Measurements from ENCODE around the gene BTN3A1. TPM values are rescaled to one million over a fixed set of nuclear protein-coding genes. Genes with fewer than 3 reads are reported as not detected.

The BTN3A1 gene
- total RNA-seq, 1 experiment from 2014 or later = 9.0 TPM

DNA sequence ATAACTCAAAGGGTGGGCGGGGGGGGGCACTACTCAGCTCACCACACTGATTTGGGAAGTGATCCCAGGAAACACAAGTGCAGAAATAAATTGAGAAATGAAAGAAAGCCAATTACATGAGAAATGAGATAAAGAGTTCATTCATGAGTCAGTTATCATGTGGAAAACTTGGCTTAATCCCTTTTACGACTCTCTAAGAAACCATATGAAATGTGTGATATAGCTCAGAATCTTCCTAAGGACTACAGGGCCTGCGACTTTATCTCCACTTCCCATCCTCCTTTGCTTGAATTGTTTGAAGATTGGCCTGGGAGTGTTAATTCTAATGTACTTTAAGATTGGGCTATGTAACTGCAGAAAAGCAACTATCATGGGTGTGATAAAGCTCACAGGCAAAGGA, 22.8 kb upstream of the BTN3A1 start:
- Histone ChIP-seq H3K4me2 (ENCODE audit: low read length) (no peak overlapping the region), H3K79me2 (ENCODE audit: insufficient read depth, low read length) (no peaks in the 10 kb centered on the region), H4K20me1 (ENCODE audit: insufficient read depth) (no peaks in the 10 kb centered on the region), H3K27ac (ENCODE audit: low read depth, low read length) (no peak overlapping the region), H3K9ac (ENCODE audit: low read length) (no peak overlapping the region), H3K36me3 (ENCODE audit: control insufficient read depth in 1 of 2, insufficient read depth in 2 of 2, low read length in 2 of 2) (no peaks in the 10 kb centered on the region), H2AFZ (ENCODE audit: low read depth, low read length, poor library complexity, severe bottlenecking) (no peak overlapping the region), H3K9me2 (ENCODE audit: insufficient read depth) (no peaks in the 10 kb centered on the region), H3K9me3 (ENCODE audit: control insufficient read depth in 1 of 2, insufficient read depth in 1 of 2, low read depth in 1 of 2, low read length in 2 of 2) (no peaks in the 10 kb centered on the region), H3K27me3 (ENCODE audit: insufficient read depth, low read length) (no peaks in the 10 kb centered on the region), H3K4me3 (replicated peaks in 1 of 2; ENCODE audit: low read depth in 1 of 2, low read length in 2 of 2) (no peak overlapping the region), H3K4me1 (ENCODE audit: control insufficient read depth in 1 of 2, insufficient read depth in 2 of 2, low read length in 2 of 2) (peaks cover 7 to 10% of the 10 kb centered on the region in 2 experiments)
- intact Hi-C loops (cut with micrococcal nuclease) = no loop called here
- no TSS peak for BruUV-seq (replicated peaks)
- no peak for ATAC-seq
- POLR2A ChIA-PET = no interaction called here
- CTCF ChIA-PET = no interaction called here
- DNase-seq (ENCODE audit: low read depth, low spot score) = no peak
- RAD21 ChIA-PET (ENCODE audit: low non-redundant PET in 1 of 2, low total read pairs in 2 of 2, uncharacterized antibody in 2 of 2, unreplicated experiment in 2 of 2) = no interaction called here
- TF ChIP-seq CBX3 (IDR thresholded peaks at IDR 0.05; ENCODE audit: low read depth) (no peak), CEBPB (IDR thresholded peaks at IDR 0.05; ENCODE audit: low read depth) (no peak), SP1 (IDR thresholded peaks at IDR 0.05; ENCODE audit: low read depth) (no peak), SIN3A (IDR thresholded peaks at IDR 0.05; ENCODE audit: low read depth) (no peak), ZBTB33 (IDR thresholded peaks at IDR 0.05; ENCODE audit: extremely low read depth, insufficient replicate concordance, low read length) (no peak), TCF7L2 (IDR thresholded peaks at IDR 0.05; ENCODE audit: borderline replicate concordance, extremely low read depth, insufficient read depth, insufficient read length) (no peak), EGR1 (IDR thresholded peaks at IDR 0.05; ENCODE audit: low read depth) (no peak), CTCF (IDR thresholded peaks at IDR 0.05 in 2 of 3, conservative IDR thresholded peaks at IDR 0.05 in 1 of 3; ENCODE audit: borderline replicate concordance in 1 of 3, insufficient read depth in 1 of 3, low read depth in 2 of 3, low read length in 2 of 3) (no peak), ZFX (IDR thresholded peaks at IDR 0.05) (no peak), JUND (IDR thresholded peaks at IDR 0.05) (no peak), POLR2AphosphoS5 (IDR thresholded peaks at IDR 0.05; ENCODE audit: low read depth, low read length) (no peak), EZH2phosphoT487 (IDR thresholded peaks at IDR 0.05; ENCODE audit: borderline replicate concordance) (no peak), FOSL1 (IDR thresholded peaks at IDR 0.05; ENCODE audit: low read depth) (no peak), YY1 (IDR thresholded peaks at IDR 0.05; ENCODE audit: extremely low read depth, insufficient replicate concordance, low read depth, low read length) (no peak), REST (IDR thresholded peaks at IDR 0.05; ENCODE audit: low read depth) (no peak)
- TF ChIP-seq, protein P1, sequence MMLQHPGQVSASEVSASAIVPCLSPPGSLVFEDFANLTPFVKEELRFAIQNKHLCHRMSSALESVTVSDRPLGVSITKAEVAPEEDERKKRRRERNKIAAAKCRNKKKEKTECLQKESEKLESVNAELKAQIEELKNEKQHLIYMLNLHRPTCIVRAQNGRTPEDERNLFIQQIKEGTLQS (IDR thresholded peaks at IDR 0.05) = no peak
